SK-N-SH treated with all-trans-retinoic acid at 6 μM for 48 hours (cell line): ENCODE measurements around the gene DEPP1.

Experiments used
- PPARA ChIP-seq: fragments of 250-450 bp; sonication (Bioruptor Pico); IDR thresholded peaks from 2 replicates; pipeline ENCODE4 v1.5.0; 2020; ENCODE audit warnings: mild to moderate bottlenecking, borderline replicate concordance
- SNAI2 ChIP-seq: fragments of 250-450 bp; sonication (Bioruptor Pico); IDR thresholded peaks from 2 replicates; pipeline ENCODE4 v1.5.0; 2020; ENCODE audit warnings: mild to moderate bottlenecking, moderate library complexity
- TOX ChIP-seq: fragments of 250-450 bp; sonication (Bioruptor Pico); IDR thresholded peaks from 2 replicates; pipeline ENCODE4 v1.8.0; 2021; ENCODE audit warnings: mild to moderate bottlenecking, moderate library complexity, borderline replicate concordance
- ZC3H10 ChIP-seq: fragments of 250-450 bp; sonication (Bioruptor Pico); IDR thresholded peaks from 2 replicates; pipeline ENCODE4 v1.5.1; 2021; ENCODE audit warnings: mild to moderate bottlenecking, moderate library complexity
- ZFP3 ChIP-seq: fragments of 250-450 bp; sonication (Bioruptor Pico); IDR thresholded peaks from 2 replicates; pipeline ENCODE4 v1.5.0; 2020; ENCODE audit warnings: mild to moderate bottlenecking, moderate library complexity
- ZNF565 ChIP-seq: fragments of 450-650 bp; formaldehyde crosslinking; conservative IDR thresholded peaks from 2 replicates; pipeline ENCODE4 v1.5.0; 2020; ENCODE audit warnings: low read depth, mild to moderate bottlenecking, moderate library complexity

DNA sequence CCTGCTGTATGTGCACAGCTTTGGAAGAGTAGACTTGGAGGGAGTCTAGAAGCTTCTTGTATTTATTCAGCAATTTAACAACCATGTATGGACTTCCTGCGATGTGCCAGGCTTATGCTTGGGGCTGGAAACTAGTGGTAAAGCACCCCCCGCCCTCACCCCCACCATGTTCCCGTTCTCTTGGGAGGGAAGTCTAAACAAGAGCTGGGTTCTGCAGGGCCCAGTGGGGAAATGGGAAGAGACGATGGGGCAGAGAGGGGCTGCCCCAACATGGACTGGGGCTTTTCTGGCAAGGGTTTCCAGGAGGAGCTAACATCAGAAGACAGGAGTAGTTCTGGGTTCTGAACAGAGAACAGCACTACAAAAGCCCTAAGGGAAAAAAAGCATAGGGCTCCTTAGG lies 11.0 kb downstream of the DEPP1 start:
- TF ChIP-seq PPARA (CRISPR knock-in tag) (no peak), ZFP3 (CRISPR knock-in tag) (no peak), SNAI2 (CRISPR knock-in tag) (no peak), TOX (CRISPR knock-in tag) (no peak), ZC3H10 (CRISPR knock-in tag) (no peak), ZNF565 (no peak)
